22Rv1 (cell line): ENCODE measurements around the gene NUAK1.

ENCODE experiments used
- ZFX ChIP-seq: fragments of 450-650 bp; IDR thresholded peaks from 2 replicates; pipeline ENCODE4 v1.6.1; 2017; ENCODE audit warnings: antibody characterized with exemption, borderline replicate concordance
- TF ChIP-seq, protein P1 (sequence below): fragments of 450-650 bp; IDR thresholded peaks from 2 replicates; pipeline ENCODE4 v1.5.1; 2017; ENCODE audit warnings: mild to moderate bottlenecking

DNA sequence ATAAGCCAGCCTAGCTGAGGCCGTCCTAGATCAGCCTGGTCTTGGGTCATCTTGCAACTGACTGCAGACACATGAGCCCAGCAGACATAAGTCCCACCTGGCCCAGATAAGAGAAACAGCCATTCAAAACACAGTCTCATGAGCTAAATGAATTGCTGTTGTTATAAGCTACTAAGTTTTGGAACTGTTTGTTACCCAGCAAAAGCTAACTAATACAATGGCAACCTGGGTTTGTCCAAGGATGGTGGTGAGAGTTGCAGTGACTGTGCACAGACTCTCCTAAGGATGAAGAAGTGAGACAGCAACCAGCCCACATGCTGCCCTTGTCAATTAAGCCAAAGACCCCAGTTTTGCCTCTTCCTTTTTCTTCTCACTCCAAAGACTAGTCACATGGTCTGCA is 22.2 kb upstream of the NUAK1 start:
- TF ChIP-seq, protein P1, sequence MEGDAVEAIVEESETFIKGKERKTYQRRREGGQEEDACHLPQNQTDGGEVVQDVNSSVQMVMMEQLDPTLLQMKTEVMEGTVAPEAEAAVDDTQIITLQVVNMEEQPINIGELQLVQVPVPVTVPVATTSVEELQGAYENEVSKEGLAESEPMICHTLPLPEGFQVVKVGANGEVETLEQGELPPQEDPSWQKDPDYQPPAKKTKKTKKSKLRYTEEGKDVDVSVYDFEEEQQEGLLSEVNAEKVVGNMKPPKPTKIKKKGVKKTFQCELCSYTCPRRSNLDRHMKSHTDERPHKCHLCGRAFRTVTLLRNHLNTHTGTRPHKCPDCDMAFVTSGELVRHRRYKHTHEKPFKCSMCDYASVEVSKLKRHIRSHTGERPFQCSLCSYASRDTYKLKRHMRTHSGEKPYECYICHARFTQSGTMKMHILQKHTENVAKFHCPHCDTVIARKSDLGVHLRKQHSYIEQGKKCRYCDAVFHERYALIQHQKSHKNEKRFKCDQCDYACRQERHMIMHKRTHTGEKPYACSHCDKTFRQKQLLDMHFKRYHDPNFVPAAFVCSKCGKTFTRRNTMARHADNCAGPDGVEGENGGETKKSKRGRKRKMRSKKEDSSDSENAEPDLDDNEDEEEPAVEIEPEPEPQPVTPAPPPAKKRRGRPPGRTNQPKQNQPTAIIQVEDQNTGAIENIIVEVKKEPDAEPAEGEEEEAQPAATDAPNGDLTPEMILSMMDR = no peak
- no peak for TF ChIP-seq ZFX
